KG1 (cell line): ENCODE measurements around the gene EMX1.

Source experiments
- DNase-seq: peaks from one replicate; lab custom pipeline; 2025; lab: John Stamatoyannopoulos, UW

Gene EMX1

DNA sequence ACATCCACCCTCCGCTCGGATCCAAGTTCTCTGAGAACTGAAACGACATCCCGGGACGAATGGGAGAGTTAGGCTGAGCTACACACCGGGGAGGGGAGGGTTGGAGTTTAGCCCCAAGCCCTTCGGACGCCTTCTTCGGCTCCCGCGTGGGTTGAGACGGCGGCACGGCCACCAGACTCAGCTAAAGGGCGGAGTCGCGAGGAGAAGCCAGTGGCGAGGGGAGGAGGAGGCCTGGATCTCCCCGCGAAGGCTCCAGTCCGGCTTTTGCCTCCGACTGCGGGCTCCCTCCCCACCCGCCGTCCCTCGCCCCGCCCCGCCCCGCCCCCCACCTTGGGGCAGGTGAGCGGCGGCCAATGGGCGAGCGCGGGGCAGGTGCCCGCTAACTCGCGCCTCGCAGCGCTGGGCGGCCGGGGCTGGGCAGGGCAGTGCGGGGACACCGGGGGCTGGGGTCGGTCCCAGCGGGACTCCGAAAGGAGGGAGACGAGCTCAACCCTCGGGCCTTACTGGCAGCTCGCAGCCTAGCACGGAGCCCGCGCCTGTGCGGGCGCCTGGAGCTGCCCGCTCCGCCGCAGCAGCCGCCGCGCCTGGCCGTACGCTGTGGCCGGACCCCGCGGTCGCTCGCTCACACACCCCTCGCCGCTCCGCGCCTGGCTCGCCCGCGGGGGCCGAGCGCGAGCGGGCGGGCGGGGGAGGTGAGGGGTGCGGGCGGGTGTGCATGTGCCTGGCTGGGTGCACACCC lies at the start of gene EMX1:
TSS of gene EMX1 (plus strand) at position 382 of the 739 bp plus-strand sequence. CDS start at position 716, 334 bp downstream.
- DNase-seq, result no peak

DNA sequence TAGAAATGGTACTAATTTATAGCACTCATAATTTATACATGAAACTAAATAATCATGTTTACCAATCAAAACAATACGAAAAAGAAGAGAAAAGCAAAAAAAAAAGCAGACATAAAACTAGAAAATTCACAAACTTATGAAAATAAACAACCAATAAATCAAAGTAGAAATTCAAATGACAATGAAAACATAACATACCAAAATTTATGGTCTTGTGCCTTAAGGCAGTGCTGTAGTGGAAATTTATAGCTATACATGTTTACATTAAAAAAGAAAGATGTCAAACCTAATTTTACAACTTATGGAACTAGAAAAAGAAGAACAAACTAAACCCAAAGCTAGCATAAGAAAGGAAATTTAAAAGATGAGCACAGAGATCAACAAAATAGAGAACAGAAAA lies 46.3 kb upstream of the EMX1 start:
- DNase-seq, result no peak

DNA sequence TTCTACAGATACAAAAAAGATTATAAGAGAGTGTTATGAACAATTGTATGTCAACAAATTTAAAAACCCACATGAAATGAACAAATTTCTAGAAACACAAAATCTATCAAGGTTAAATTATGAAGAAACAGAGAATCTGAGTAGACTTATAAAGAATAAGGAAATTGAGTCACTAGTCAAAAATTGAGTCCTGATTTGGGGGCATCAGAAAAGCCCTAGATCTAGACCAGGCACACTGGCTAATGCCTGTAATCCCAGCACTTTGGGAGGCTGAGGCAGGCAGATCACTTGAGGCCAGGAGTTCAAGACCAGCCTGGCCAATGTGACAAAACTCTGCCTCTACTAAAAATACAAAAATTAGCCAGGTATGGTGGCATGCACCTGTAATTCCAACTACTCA lies 45.4 kb upstream of the EMX1 start:
- no peak for DNase-seq

DNA sequence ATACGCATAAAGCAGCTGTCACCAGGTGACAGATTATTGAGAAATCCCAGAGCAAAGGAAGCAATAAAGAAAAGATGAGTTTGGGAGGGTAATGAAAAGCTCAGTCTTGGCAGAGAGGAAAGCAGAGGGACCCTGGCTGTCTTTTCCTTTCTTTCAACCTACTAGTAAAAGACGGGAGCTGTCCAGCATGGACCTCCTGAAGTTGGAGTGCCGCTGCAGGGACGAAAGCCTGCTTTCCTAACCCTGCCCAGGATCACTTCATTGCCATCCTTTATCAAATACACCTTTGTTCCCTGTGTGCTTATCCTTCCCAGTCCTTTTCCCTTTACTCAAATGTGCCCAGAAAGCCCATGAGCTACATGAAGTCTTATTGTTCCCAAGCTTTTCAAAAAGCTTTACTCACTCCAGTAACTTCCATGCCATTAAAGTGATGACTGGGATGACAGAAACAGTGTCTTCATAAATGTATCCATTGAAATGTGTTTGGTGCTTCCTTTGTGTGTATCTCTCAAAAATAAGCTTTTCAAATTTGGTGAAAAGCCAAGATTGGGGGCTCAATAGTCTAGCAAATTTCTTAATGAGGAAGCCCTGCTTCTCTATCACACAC lies 33.9 kb upstream of the EMX1 start:
- no peak for DNase-seq

DNA sequence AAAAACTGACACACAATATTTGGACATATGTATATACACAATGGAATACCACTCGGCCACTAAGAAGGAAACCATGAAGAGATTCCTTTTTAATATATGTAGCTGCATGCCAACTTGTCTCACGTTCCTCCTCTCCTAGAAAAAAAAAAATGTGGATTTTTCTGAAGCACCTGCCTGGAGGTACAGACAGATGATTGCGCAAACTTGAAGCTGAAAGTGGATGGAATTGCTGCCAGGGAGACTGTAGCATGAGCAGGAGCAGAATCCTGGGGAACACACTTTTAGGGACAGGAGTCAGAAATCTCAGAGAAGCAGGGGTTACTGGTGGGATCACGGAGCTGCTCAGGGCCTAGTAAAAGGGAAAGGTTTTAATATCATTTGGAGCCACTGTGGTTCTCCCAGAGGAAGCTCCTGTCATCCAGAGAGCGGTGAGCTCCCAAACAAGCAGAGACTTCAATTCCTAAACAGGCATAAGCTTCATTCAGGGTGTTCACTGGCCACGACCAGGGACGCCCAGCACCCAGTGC lies 30.8 kb upstream of the EMX1 start:
- no peak for DNase-seq

DNA sequence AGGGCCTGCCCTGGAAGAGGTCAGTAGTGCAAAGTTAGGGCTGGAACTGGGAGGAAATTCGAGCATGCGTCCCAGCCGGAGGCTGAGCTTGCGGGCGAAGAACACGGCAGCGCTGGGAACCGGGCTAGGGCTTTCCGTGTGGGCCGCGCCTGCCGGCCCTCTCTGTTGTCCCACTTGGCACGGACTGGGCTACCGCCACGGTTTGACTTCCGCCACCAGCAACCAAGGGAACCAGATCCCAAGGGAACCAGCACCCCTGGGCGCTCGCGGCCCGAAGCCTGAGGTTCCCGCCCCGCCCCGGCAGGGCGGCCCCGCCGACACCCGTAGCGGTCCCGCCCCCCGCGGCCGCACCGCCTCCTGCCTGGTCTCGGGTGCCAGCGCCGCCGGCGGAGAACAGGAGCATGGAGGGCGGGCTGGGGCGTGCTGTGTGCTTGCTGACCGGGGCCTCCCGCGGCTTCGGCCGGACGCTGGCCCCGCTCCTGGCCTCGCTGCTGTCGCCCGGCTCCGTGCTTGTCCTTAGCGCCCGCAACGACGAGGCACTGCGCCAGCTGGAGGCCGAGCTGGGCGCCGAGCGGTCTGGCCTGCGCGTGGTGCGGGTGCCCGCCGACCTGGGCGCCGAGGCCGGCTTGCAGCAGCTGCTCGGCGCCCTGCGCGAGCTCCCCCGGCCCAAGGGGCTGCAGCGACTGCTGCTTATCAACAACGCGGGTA lies 30.1 kb upstream of the EMX1 start, which contains the start of gene SPR:
TSS of gene SPR (plus strand) at position 377 of the 708 bp plus-strand sequence. CDS start at position 402, 25 bp downstream.
- DNase-seq, result no peak

DNA sequence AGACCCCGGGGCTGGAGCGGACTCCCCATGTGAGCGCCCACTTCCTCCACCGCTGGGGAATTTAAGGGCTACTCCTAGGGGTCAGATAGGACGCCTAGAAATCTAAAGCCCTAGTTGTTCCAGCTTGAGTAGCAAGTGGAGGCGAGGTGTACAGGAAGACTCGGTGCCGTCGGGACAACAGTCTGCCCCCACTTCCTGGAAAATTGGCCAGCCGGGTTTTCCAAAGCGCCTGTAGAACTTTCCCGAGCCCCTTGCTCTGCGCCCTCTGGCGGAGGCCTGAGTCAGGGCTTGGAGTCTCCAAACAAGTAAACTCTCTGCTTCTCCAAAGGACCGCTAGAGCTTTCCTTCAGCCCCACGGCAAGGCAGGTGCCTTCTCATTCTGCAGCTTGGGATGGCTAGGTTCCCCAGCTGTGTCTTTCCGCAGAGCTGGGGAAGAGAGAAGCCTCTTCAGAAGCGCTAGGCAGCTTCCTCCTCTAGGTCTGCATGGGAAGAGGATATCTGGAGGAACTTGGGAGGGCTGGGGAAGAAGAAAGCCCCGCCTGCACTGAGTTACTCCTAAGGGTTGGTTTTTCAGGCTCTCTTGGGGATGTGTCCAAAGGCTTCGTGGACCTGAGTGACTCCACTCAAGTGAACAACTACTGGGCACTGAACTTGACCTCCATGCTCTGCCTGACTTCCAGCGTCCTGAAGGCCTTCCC lies 29.4 kb upstream of the EMX1 start:
- DNase-seq, result peak; percentile 51

DNA sequence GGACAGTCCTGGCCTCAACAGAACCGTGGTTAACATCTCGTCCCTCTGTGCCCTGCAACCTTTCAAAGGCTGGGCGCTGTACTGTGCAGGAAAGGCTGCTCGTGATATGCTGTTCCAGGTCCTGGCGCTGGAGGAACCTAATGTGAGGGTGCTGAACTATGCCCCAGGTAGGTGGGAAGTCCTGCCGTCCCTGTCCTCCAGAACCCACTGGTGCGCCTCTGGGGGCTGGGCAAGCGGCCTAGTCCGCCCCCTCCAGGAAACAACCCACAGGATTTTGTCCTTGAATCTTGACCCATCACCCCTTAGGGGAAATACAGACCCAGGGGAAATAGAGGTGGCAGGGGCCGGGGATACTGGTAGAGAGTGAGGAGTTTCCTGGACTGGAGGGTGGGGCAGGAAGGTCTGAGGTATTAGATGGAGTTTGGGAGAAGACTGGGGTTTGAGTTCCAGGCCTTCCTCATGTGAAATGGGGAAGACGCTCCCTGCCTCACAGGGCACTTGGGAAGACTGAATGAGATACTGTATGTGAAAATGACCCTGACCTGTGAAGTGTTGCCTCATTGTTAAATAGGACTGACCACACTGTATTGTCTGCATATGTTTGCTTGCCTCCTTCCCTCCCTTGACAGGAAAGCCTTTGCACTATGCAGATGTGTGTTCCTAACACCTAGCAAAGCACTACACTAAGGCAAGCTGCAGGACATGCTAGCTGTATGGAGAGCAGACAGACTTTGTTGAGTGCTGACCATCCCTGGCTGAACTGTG lies 28.7 kb upstream of the EMX1 start:
- no peak for DNase-seq

DNA sequence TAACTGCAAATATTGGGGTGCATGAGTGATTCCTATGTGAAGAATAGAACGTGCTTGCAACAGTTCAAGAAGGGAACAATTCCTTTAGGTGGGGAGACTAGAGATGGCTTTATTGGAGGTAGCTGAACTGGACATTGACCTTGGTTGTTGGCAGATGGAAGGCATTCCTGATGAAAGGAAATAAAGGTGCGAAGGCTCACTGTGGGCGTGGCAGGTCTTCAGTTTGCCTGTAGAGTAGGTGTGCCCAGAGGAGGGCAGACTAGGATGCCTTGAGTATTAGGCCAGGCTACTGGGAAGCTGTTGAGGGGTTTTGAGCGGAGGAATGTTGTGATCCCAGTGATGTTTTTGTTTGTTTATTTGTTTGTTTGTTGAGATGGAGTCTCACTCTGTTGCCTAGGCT lies 27.3 kb upstream of the EMX1 start:
- no peak for DNase-seq

DNA sequence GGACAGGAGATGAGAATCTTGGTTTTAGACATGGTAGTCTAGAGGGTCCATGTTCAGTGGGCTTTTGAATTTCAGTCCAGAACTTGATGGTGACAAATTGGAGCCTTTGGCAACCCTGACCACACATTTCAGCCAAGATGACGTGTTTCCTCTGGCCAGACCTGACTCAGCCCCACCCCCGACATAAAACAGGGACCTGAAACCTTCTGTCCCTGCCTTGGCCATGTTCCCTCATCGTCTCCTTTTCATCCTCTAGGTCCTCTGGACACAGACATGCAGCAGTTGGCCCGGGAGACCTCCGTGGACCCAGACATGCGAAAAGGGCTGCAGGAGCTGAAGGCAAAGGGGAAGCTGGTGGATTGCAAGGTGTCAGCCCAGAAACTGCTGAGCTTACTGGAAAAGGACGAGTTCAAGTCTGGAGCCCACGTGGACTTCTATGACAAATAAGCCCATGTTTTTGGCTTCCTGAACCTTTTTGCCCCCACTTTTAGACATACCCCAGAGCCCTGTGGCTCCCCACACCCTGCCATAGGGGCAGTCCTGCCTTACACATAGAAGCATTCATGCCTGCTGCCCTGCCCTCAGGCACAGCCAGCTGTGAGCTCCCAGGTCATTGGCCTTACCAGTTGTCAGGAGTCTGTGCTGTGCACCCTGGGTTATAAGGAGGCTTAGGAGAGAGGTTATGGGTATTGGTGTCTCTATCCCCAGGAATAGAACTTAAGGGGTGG lies 26.1 kb upstream of the EMX1 start:
- no peak for DNase-seq

DNA sequence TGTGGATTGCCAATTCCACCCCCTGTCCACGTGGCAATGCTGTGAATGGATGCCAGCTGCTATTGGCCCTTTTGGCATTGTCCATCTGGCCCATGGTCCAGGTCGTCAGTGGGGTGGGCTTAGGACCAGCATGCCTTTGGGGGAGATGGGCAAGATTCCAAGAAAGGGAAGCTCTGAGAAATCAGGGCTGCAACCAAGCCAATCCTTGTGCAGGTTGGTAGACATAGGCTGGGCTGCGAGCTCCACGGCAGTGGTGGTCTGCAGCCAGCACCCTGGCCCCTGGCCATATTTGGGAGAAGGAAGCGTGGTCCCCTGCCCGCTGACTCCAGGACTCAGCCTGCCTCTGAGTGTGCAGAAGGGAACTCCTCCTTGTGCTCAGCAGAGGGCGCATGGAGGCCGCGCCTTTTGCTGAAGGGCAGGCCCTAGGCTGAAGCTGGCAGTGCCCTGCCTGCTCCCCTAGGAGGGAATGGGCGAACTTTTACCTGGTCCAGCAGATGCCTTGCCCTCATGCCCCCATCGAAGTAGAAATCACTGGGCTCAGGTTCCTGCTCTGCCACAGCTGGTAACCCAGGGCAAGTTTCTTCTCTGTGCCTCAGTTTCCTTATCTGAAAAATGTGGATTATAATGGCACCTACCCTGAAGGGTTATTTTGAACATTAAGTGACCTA lies 24.7 kb upstream of the EMX1 start:
- no peak for DNase-seq

DNA sequence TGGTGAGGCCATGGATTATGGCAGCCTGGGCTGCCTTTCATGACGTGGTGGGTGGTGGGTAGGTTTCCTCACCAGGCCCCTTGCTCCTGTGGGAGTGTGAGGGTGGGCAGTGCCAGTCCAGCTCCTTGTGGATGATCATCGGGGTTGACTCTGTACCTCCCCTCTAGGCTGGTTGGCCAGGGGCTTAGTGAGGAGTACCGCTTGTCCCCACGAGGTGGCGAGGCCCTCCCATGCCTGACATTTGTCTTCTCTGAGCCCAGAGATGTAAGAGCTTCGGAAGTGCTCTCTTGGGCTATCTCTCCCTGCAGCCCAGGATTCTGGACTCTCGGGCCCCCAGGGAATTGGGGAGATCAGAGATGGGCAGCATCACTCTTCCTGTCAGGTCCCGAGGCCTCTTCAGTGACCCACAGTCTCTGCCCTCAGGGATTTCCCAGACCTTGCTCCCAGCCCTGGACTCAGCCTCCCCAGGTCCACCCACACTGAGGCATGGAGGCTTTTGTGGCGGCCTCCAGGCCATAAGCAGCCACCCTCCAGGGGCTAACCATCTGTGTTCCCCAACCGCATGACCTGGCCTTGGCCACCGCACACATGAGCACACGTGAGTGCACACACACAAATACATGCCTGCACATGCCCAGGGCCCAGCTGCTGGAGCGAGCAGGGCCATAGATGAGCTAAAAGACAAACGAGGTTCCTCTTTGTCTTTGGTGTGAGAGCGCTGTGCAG lies 23.6 kb upstream of the EMX1 start:
- DNase-seq, result no peak

DNA sequence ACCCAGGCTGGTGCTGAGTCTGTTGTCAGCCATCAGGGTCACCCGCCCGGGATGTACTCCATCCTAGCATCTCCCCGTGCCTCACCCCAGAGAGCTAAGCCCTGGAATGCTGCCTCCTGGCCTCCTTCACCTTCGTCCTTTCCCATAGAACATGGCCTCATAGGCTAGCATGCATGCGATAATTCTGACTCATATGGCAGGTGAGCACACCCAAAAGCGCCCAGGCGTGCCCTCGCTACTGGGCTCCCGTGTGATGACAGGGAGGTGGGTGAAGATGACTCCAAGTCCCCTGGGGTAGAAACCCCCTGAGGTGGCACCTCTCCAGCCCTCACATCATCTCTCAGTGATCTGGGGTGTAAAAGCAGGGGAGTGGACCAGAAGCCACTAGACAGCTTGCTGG lies 22.8 kb upstream of the EMX1 start:
- DNase-seq, result no peak

DNA sequence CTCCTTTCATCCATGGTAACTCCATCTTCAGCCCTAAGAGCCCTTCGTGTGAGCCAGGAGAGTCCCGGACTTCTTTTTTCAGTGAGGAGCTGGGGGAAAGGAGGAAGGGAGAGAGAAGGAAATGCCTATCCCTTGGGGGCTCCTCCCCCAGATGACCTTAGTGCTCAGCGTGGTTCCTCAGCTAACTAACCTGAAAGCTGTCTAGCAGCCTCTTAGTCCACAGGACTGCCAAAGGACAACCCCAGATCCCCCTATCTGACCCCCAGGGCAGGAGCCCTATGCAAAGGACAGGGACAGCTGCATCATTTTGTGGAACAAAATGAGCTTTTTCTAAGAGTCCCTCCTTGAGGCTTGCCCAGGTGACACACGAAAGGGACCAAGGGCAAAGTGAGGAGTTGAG lies 22.2 kb upstream of the EMX1 start:
- DNase-seq, result no peak

DNA sequence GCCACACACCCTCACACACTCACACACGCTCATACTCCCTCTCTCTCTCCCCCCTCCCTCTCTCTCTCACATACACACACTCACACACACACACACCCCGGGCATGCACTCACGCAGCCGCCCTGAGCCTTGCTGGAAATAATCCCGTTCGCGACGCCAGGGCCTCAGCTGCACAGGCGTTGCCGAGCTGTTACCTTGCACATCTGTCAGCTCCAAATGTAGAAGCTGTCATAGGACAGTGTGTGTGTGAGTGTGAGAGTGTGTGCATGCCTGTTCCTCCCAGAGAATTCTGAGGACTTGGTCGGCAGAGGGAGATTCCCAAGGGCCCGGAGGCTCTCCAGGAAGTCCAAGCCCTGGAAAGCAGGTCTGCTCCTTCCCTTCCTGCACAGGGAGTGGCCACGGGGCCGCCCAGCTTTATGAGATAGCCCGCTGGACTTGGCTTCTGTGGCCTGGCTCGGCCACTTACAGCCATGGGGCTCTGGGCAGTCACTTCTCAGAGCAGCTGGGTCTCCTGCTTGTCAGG lies 21.5 kb upstream of the EMX1 start:
- DNase-seq, result no peak

DNA sequence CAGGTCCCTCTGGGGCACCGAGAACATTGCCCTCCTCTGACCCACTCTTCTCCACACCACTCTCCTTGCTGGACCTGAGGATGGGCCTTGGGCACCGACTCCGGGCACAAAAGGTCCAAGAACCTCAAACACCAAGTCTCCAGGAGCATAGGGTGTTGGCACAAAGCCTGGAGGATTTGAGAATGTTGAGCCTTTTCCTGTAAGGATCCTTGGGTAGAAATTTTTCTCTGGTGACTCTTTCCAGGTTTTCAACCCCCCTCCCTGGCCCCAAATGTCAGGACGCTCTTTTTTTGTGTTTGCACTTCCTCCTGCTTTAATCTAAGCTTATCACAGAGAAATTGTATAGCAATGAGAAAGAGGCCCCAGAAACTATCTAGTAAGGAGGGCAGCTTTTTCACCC lies 20.9 kb upstream of the EMX1 start:
- DNase-seq, result no peak

DNA sequence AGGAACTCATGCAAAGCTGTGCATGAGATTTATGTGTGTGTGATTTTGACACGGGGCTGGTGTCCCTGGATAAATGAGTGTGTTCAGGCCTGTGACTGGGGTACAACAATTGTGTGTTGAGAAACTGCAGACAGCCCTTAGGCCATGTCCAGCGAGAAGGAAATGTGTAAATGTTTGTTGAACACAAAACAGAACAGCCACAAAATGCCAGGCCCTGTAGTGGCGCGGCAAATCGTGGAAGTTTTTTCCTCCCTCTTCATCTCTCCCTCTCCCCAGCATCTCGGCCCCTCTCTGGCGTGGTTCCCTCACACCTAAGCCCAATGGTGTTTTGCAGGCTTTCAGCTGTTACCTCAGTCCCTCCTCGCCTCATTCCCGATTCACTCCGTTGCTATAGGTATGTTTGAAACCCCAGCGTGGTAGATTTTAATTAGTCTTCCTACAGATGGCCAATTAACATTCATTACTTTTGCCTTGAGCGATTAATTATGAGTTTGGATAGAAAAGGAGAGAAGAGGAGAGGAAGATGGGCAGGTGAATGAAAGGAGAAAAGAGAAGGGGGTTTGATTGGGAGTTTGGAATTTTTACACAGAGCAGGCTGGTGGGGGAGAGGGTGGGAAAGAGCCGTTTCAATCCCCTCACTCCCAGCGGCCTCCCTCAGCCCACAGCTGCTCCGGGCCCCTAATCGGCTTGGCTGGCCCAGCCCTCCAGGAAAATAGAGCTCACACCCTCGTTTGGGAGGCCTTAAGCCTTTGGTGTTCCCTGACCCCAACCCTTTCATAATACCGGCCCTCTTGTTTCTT lies 19.3 kb upstream of the EMX1 start:
- no peak for DNase-seq

DNA sequence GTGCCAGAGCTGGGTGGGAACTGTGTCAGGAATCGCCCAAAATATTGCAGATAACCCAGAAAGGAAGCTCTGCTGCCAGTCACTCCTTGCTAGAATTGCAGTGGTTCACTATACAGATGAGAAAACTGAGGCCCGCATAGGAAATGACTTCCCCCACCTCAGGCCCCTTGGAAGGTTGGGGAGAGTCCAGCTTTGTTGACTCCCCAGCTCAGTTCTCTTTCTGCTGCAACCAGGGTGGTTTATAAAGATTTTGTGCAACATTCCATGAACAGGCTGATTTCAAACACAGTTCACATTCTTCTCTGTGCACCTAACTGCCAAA lies 18.8 kb upstream of the EMX1 start:
- no peak for DNase-seq
